NCI-H2171 (cell line): Measurements from ENCODE around the gene ASMT.
"Not testable (repeated sequence)": the region's sequence is repeated elsewhere in the genome, so short reads cannot be mapped to it uniquely, and the experiment has no call there.

Source experiments
- DNase-seq: peaks from one replicate; lab custom pipeline; 2025; lab: John Stamatoyannopoulos, UW

The ASMT gene

GRCh38 chrX:1649621-1650020 is 34.8 kb downstream of the ASMT start:
- DNase-seq: peak; percentile 3

GRCh38 chrX:1652011-1652811 is 37.4 kb downstream of the ASMT start:
- DNase-seq: peak; percentile 10

GRCh38 chrX:1656379-1656778 is 41.5 kb downstream of the ASMT start:
- no peak for DNase-seq

- DNase-seq: peak; percentile 94
Observed at GRCh38 chrX:1657367-1658070, 42.7 kb downstream of the ASMT start.

GRCh38 chrX:1658071-1658491 is 43.2 kb downstream of the ASMT start:
- peak; percentile 82 for DNase-seq

- no peak for DNase-seq
Observed at GRCh38 chrX:1659664-1660461, 45.0 kb downstream of the ASMT start.

- peak; percentile 48 for DNase-seq
Observed at GRCh38 chrX:1661048-1661921, 46.4 kb downstream of the ASMT start.

- DNase-seq: no peak
Observed at GRCh38 chrX:1661922-1662221, 47.0 kb downstream of the ASMT start.

GRCh38 chrX:1667566-1667965 is 52.7 kb downstream of the ASMT start:
- no peak for DNase-seq

GRCh38 chrX:1673337-1673736 is 58.5 kb downstream of the ASMT start:
- DNase-seq: no peak

- DNase-seq: no peak
Observed at GRCh38 chrX:1676866-1677265, 62.0 kb downstream of the ASMT start.

- DNase-seq: no peak
Observed at GRCh38 chrX:1679238-1679637, 64.4 kb downstream of the ASMT start.

- DNase-seq: no peak
Observed at GRCh38 chrX:1681439-1681838, 66.6 kb downstream of the ASMT start.

GRCh38 chrX:1681856-1682255 is 67.0 kb downstream of the ASMT start:
- not testable (repeated sequence) for DNase-seq

- not testable (repeated sequence) for DNase-seq
Observed at GRCh38 chrX:1682501-1682900, 67.6 kb downstream of the ASMT start.

GRCh38 chrX:1684883-1685282 is 70.0 kb downstream of the ASMT start:
- not testable (repeated sequence) for DNase-seq

GRCh38 chrX:1685444-1685880 is 70.6 kb downstream of the ASMT start:
- not testable (repeated sequence) for DNase-seq

- DNase-seq: no peak
Observed at GRCh38 chrX:1686642-1687041, 71.8 kb downstream of the ASMT start.
